T-helper 1 cell treated with Interleukin-12 subunit alpha and Interleukin-12 subunit beta and Interleukin-4 antibody, amounts not matched to agents 30 μg/mL and 1 μg/mL, for 36 hours (primary cell): Measurements from ENCODE around the gene SBK1.

ENCODE experiments used
- H3K27ac Mint-ChIP-seq: one replicate; pipeline ENCODE4 v1.8.0; 2021; ENCODE audit warnings: mild to moderate bottlenecking, mixed read lengths
- H3K27me3 Mint-ChIP-seq: one replicate; pipeline ENCODE4 v1.8.0; 2021; ENCODE audit warnings: low read depth, mixed read lengths
- H3K36me3 Mint-ChIP-seq: one replicate; pipeline ENCODE4 v1.8.0; 2021; ENCODE audit warnings: low read depth, mixed read lengths
- H3K4me1 Mint-ChIP-seq: one replicate; pipeline ENCODE4 v1.8.0; 2021; ENCODE audit warnings: low read depth, mixed read lengths
- H3K4me3 Mint-ChIP-seq: one replicate; pipeline ENCODE4 v1.8.0; 2021; ENCODE audit warnings: mild to moderate bottlenecking, moderate library complexity, mixed read lengths
- H3K9me3 Mint-ChIP-seq: one replicate; pipeline ENCODE4 v1.8.0; 2021; ENCODE audit warnings: mixed read lengths

The SBK1 gene

DNA sequence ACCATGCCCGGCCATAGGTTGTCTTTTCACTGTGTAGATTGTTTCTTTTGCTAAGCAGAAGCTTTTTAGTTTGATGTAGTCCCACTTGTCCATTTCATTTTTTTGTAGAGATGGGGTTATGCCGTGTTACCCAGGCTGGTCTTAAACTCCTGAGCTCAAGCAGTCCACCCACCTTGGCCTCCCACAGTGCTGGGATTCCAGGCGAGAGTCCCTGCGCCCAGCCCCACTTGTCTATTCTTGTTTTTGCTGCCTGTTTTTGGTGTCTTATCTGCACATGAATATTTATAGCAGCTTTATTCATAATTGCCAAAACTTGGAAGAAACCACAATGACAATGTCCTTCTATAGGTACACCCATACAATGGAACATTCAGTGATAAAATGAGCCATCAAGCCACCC lies 18.8 kb upstream of the SBK1 start:
- no peak overlapping the region for H3K27ac Mint-ChIP-seq
- H3K27me3 Mint-ChIP-seq = peaks cover 27% of the 10 kb centered on the region
- H3K36me3 Mint-ChIP-seq = no peaks in the 10 kb centered on the region
- no peak overlapping the region for H3K4me3 Mint-ChIP-seq
- peaks cover 22% of the 10 kb centered on the region for H3K4me1 Mint-ChIP-seq
- H3K9me3 Mint-ChIP-seq = peaks cover 3% of the 10 kb centered on the region

DNA sequence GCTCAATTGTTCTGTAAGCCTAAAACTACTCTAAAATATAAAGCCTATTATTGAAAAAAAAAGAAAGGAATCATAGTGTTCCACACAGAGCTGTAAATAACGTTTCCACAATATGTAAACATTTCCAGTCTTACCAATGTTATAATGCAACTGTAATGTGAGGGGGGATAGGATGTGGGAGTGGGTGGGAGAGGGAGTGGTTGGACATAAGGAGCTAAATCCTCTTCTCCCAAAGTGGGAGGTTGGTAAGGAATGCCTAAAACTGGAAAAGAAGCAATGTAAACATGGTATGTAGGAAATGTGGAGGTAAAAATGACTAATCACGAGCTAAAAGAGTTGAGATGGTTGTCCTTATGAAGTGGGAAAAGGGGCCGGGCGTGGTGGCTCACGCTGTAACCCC lies 17.6 kb upstream of the SBK1 start:
- peaks cover 27% of the 10 kb centered on the region for H3K27me3 Mint-ChIP-seq
- H3K4me1 Mint-ChIP-seq = peaks cover 27% of the 10 kb centered on the region
- no peak overlapping the region for H3K27ac Mint-ChIP-seq
- peaks cover 3% of the 10 kb centered on the region for H3K9me3 Mint-ChIP-seq
- no peak overlapping the region for H3K4me3 Mint-ChIP-seq
- no peaks in the 10 kb centered on the region for H3K36me3 Mint-ChIP-seq

DNA sequence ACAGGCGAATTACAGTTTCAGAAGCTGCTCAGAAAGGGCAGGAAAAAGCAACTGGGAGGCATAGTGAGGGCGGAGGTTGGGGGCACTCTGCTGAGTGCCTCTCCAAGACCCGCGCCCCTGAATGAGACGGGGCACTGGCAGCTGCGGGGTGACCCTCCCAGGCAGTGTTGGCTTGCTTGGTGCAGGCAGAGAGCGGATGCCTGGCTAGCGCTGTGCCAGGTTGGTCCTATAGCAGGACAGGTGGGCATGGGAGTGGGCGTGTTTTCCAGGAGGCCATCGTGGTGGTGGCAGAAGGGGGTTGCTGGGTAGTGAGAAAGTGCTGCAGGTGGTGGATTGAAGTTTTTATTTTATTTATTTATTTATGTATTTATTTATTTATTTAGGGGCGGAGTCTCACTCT lies 16.0 kb upstream of the SBK1 start:
- peak overlapping the region; percentile 31 for H3K27ac Mint-ChIP-seq
- H3K27me3 Mint-ChIP-seq = peaks cover 27% of the 10 kb centered on the region
- H3K4me3 Mint-ChIP-seq = peak overlapping the region; percentile 13
- peaks cover 3% of the 10 kb centered on the region for H3K9me3 Mint-ChIP-seq
- H3K36me3 Mint-ChIP-seq = no peaks in the 10 kb centered on the region
- peaks cover 27% of the 10 kb centered on the region for H3K4me1 Mint-ChIP-seq

DNA sequence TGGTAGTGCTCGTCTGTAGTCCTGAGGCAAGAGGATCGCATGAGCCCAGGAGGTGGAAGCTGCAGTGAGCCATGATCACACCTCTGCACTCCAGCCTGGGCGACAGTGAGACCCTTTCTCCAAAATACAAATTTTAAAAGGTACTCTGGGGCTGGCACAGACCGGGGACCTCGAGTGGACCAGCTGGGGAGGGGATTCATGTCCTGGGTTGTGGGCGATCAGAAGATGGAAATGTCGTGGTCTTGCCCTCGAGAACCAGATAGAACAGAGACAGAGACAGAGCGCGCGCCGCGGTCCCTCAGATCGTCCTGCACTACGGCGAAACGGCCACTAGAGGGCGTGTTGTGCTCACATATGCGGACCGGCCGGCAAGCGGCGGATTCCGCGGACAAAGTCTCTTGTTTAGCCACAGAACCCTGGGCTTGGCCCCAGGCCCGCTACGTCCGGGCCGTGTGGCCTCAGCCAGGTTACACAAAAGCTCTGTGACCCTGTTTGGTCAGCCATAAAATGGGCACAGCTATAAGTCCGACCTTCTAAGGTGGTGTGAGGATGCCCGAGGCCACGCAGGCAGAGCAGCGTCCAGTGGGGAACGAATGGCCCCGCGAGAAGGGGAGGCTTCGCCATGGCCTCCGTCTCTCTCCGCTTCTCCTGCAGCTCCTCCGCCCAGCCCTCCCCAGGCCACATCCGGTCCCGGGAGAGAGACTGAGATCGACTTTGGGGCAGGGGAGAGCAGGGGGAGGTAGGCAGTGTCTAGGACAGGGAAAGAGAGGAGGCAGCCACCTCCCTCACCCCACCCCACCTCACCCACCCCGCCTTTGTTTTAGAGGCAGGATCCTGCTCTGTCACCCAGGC lies 14.6 kb upstream of the SBK1 start:
- peaks cover 27% of the 10 kb centered on the region for H3K27me3 Mint-ChIP-seq
- H3K4me1 Mint-ChIP-seq = peaks cover 27% of the 10 kb centered on the region
- H3K36me3 Mint-ChIP-seq = no peaks in the 10 kb centered on the region
- peak overlapping the region; percentile 89 for H3K27ac Mint-ChIP-seq
- H3K4me3 Mint-ChIP-seq = peak overlapping the region; percentile 69
- no peaks in the 10 kb centered on the region for H3K9me3 Mint-ChIP-seq

DNA sequence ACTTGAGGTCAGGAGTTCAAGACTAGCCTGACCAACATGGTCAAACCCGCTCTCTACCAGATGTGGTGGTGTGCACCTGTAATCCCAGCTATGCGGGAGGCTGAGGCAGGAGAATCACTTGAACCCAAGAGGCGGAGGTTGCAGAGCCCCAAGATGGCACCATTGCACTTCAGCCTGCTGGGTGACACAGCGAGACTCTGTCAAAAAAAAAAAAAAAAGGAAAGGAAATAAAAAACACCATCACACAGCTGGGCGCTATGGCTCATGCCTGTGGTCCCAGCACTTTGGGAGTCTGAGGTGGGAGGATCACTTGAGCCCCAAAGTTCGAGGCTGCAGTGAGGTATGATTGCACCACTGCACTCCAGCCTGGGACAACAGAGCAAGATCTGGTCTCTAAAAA lies 13.3 kb upstream of the SBK1 start:
- peaks cover 22% of the 10 kb centered on the region for H3K27me3 Mint-ChIP-seq
- no peak overlapping the region for H3K27ac Mint-ChIP-seq
- H3K9me3 Mint-ChIP-seq = no peaks in the 10 kb centered on the region
- peaks cover 27% of the 10 kb centered on the region for H3K4me1 Mint-ChIP-seq
- no peak overlapping the region for H3K4me3 Mint-ChIP-seq
- H3K36me3 Mint-ChIP-seq = no peaks in the 10 kb centered on the region

DNA sequence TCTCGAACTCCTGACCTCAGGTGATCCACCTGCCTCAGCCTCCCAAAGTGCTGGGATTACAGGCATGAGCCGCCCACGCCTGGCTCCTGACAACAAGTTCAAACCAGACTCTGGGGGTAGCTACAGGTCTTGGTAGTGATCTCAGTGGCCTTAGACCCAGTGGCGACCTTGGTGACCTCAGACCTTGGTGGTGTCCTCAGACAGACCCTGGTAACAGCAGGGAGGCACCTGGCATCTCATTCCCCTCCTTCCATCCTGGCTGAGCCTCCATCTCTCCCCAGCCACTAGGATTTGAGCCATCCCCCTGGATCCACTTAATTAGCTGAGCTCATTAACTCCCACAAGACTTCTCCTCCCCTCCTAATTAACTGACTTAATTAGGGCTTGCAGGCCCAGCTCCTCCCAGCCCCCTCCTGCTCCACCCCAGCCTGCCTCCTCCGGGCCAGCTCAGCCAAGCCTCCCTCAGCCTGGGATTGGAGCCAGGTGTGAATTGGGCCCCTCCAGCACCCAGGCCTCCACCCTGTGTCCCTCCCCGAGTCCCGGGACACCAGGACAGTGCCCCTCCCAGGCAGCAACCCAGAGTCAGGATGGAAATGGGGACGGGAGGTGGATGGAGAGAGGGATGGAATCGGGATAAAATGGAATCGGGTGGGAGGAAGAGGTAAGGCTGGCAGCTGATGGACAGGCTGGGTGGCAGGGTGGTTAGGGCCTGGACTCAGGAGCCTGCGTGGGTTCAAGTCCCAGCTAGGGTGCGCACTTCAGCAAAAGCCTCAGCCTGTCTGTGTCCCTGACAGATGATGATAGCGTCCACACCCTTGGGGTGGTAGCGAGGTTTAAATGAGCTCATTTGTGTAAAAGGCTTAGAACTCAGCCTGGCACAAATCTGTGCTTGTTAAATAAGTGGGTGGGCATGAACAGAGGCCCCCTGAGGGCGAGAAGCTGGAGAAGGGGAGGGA lies 11.2 kb upstream of the SBK1 start:
- Mint-ChIP-seq H3K27ac (no peak overlapping the region), H3K36me3 (no peaks in the 10 kb centered on the region), H3K4me1 (peaks cover 23% of the 10 kb centered on the region), H3K4me3 (no peak overlapping the region), H3K9me3 (no peaks in the 10 kb centered on the region), H3K27me3 (peaks cover 3% of the 10 kb centered on the region)

DNA sequence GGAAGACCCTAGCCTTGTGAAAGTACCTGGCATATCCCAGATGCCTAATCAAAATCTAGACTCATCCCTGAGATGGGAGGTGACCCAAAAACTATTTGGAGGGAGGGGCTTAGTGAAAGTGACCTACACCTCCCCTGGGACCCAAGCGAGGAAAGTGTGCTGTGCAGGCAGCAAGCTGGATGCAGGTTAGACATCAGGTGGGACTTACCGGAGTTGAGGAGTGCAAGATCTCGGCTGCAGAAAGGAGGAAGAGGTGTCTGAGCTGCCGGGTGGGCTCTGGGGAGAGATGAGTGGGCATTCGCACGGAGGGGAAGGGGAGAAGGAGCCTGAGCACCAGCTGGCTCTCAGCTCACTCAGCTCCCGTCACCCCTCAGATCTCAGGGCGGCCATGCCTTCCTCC lies 10.3 kb upstream of the SBK1 start:
- no peak overlapping the region for H3K27ac Mint-ChIP-seq
- no peaks in the 10 kb centered on the region for H3K36me3 Mint-ChIP-seq
- H3K27me3 Mint-ChIP-seq = no peaks in the 10 kb centered on the region
- peaks cover 16% of the 10 kb centered on the region for H3K4me1 Mint-ChIP-seq
- no peak overlapping the region for H3K4me3 Mint-ChIP-seq
- H3K9me3 Mint-ChIP-seq = no peaks in the 10 kb centered on the region

DNA sequence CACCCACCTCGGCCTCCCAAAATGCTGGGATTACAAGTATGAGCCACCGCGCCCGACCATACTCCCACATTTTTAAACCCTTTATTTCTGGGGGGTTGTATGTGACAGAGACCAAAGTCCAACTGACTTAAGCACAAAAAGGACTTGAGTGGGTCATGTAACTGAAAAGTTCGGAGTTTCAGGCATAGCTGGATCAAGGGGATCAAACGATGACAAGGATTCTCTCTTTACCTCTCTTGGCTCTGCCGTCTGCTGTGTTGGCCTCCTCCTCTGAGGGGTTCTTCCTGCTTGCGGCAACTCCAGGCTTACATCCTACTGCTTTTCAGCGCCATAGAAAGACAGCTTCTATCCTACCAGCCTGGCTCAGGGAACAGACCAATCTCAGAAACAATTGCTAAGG lies 9.2 kb upstream of the SBK1 start:
- Mint-ChIP-seq H3K27ac (no peak overlapping the region), H3K27me3 (peaks cover 3% of the 10 kb centered on the region), H3K4me3 (no peak overlapping the region), H3K36me3 (no peaks in the 10 kb centered on the region), H3K9me3 (no peaks in the 10 kb centered on the region), H3K4me1 (peaks cover 8% of the 10 kb centered on the region)

DNA sequence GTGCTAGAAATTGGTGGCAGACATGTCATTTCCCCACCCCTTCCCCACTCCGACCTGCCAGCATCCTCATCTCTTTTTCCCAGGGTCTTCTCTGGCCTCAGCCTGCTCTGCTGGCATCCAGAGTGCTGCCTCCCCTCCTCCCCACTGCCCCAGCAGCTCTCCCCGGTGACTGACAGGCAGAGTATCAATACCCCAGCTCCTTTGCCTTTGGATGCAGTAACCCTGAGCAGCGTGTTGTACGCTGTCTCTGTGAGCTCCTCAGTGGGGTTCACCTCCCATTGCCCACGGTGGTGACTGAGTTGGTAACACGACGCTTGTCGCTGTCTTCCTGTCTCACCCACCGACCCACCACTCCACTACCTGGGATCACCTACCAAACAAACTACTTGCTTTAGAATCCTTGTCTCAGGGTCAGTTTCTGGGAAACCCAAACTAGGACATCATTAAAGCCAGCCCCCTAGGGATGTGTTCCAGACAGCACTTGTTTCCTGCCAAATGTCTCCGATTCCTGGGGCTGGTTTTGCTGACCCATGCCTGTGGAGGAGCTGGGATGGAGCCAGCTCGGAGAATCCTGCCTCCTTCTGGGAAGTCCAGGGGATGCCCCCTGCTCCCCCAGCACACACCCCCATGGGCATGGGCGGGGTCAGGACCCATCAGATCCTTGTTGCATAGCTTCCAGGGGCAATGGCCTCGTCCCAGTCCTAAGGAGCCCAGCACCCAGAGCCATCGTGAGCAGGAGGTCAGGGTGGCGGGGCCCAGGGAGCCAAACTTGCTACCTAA lies 8.3 kb upstream of the SBK1 start:
- Mint-ChIP-seq H3K4me1 (peaks cover 14% of the 10 kb centered on the region), H3K4me3 (no peak overlapping the region), H3K27me3 (peaks cover 3% of the 10 kb centered on the region), H3K9me3 (no peaks in the 10 kb centered on the region), H3K27ac (no peak overlapping the region), H3K36me3 (no peaks in the 10 kb centered on the region)

DNA sequence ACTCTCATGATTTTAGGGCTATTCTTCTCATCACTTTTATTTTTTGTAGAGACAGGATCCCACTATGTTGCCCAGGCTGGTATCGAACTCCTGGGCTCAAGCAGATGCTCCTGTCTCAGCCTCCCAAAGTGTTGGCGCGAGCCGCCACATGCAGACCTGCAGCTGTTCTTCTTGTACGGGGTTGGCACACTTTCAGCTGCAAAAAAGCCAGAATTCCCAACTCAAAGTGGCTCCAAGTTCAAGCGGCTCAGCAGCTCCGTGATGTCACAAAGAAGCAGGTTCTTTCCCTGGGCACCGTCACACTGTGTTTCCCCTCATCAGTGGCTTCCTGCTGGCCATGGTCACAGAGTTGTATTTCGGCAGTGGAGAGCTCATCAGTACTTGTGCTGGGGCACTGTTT lies 6.7 kb upstream of the SBK1 start:
- H3K9me3 Mint-ChIP-seq = no peaks in the 10 kb centered on the region
- H3K27ac Mint-ChIP-seq = no peak overlapping the region
- no peaks in the 10 kb centered on the region for H3K36me3 Mint-ChIP-seq
- H3K4me3 Mint-ChIP-seq = no peak overlapping the region
- peaks cover 14% of the 10 kb centered on the region for H3K4me1 Mint-ChIP-seq
- peaks cover 7% of the 10 kb centered on the region for H3K27me3 Mint-ChIP-seq

DNA sequence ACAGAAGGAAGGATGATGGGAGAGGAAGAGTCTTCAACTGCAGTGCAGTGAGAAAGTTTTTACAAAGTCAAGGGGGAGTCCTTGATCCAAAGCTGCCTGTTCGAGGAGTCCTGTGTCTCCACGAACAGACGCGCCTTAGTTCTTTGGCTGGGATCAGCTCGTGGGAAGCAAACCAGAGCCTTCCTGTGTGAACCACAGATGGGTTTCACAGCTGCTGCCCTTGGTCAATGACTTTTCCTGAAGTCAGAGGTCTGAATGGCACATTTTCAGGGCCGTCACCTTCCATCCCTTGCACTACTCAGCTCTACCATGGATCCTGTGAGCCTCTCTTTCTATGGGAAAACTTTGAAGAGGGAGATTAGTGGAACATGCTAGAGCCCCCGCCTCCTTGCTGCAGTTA lies 4.2 kb upstream of the SBK1 start:
- Mint-ChIP-seq H3K36me3 (no peaks in the 10 kb centered on the region), H3K4me3 (no peak overlapping the region), H3K27me3 (peaks cover 7% of the 10 kb centered on the region), H3K9me3 (no peaks in the 10 kb centered on the region), H3K27ac (no peak overlapping the region), H3K4me1 (peaks cover 23% of the 10 kb centered on the region)

DNA sequence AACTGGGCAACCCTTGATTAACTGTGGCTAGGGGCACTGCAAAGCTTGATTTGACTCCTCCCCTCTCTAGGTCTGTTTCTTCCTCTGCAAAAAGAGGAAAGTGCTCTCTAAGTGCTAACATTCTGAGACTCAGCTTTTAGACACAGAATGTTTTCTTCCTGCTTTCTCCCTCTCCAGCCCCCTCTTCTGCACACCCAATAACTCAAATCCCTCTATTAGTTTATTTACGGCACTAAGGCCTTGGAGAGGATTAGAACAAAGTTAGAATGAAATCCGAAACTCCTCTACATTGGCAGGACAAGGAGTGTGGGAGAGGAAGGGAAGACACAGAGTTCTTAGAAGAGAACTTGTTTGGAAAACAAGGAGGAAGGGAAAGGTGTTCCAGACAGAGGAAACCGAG lies 3.3 kb upstream of the SBK1 start:
- Mint-ChIP-seq H3K4me3 (no peak overlapping the region), H3K27me3 (peaks cover 13% of the 10 kb centered on the region), H3K4me1 (peaks cover 23% of the 10 kb centered on the region), H3K36me3 (no peaks in the 10 kb centered on the region), H3K9me3 (no peaks in the 10 kb centered on the region), H3K27ac (no peak overlapping the region)

DNA sequence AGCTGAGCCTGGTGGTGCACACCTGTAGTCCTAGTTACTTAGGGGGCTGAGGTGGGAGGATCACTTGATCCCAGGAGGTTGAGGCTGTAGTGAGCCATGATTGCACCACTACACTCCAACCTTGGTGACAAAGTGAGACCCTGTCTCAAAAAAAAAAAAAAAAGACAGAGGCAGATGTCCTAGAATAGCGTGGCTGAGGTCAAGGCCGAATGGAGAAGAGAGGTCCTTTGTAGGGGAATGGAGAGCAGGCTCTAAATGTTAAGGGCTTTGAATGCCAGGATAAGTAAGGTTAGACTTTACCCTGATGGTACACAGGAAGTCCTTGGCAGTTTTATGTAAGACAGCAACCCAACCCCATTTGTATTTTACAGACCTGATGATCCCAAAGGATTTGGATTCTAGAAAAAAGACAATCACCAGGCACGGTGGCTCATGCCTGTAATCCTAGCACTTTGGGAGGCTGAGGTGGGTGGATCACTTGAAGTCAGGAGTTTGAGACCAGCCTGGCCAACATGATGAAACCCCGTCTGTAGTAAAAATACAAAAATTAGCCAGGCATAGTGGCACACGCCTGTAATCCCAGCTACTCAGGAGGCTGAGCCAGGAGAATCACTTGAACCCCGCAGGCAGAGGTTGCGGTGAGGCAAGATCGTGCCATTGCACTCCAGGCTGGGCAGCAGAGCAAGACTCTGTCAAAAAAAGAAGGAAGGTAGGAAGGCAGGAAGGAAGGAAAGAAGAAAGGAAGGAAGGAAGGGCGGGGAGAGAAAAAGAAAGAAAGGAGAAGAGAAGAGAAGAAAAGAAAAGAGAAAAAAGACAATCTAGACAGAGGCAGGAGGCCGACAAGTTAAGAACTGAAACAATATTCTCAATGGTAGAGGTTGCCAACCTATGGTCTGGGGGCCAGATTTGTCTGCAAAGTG lies 2.1 kb upstream of the SBK1 start:
- Mint-ChIP-seq H3K9me3 (no peaks in the 10 kb centered on the region), H3K36me3 (no peaks in the 10 kb centered on the region), H3K27me3 (peaks cover 25% of the 10 kb centered on the region), H3K27ac (no peak overlapping the region), H3K4me1 (peaks cover 25% of the 10 kb centered on the region), H3K4me3 (peak overlapping the region; percentile 64)
